Measurements from ENCODE around the gene DENND6B.
"Not testable (repeated sequence)": the region's sequence is repeated elsewhere in the genome, so short reads cannot be mapped to it uniquely, and the experiment has no call there.

The DENND6B gene

GRCh38 chr22:50338042-50338573, 11.3 kb upstream of the DENND6B start:
- DNase-seq: no peak

GRCh38 chr22:50337262-50338041, 10.6 kb upstream of the DENND6B start:
- no peak for DNase-seq

DNA sequence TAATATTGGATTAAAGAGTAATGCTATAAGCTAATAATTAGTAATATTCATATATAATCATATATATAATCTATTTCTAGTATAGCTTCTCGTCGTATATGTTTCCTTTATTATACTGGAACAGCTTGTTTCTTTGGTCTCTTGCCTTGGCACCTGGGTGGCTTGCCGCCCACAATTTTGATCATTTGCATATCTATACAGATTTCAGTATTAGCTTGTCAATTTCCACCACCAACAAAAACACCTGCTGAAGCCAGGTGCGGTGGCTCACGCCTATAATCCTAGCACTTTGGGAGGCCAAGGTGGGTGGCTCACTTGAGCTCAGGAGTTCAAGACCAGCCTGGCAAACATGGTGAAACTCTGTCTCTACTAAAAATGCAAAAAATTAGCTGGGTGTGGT, 7.6 kb upstream of the DENND6B start:
- DNase-seq: not testable (repeated sequence)

GRCh38 chr22:50329236-50329635, 2.4 kb upstream of the DENND6B start:
- no peak for DNase-seq

GRCh38 chr22:50327711-50328019, 853 bp upstream of the DENND6B start:
- DNase-seq: no peak

GRCh38 chr22:50326225-50326955, 422 bp downstream of the DENND6B start:
- DNase-seq: no peak

DNA sequence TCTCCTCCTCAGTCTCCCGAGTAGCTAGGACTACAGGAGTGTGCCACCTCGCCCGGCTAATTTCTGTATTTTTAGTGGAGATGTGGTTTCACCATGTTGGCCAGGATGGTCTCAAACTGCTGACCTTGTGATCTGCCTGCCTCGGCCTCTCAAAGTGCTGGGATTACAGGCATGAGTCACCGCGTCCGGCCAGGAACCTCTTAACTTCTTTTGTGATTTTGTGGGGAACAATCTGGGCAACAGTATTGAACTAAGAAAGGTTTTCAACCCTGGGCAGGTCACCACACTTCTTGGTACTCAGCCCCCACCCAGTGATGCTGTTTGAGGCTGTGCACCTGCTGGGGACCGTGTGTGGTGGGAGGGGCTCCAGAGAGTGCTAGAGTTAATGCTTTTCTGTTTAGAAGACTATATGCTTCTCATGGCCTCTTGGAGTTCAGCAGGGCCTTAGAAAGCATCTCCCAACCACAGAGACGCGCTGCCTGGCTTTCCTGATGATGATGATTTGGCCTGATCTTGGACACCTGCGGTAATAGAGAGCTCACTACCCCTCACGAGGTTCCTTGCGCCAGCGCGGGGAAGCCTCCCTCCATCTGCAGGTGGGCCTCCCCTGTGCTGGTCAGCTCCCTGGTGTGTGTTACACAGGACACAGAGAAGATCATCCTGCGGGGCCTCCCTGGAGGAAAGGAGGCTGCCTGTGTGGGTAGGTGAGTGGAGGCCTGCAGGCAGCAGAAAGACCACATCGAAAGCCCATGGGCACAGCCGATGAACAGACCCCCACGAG, 1.2 kb downstream of the DENND6B start:
- DNase-seq: peak; percentile 10

GRCh38 chr22:50323900-50324299, 2.9 kb downstream of the DENND6B start:
- DNase-seq: no peak

DNA sequence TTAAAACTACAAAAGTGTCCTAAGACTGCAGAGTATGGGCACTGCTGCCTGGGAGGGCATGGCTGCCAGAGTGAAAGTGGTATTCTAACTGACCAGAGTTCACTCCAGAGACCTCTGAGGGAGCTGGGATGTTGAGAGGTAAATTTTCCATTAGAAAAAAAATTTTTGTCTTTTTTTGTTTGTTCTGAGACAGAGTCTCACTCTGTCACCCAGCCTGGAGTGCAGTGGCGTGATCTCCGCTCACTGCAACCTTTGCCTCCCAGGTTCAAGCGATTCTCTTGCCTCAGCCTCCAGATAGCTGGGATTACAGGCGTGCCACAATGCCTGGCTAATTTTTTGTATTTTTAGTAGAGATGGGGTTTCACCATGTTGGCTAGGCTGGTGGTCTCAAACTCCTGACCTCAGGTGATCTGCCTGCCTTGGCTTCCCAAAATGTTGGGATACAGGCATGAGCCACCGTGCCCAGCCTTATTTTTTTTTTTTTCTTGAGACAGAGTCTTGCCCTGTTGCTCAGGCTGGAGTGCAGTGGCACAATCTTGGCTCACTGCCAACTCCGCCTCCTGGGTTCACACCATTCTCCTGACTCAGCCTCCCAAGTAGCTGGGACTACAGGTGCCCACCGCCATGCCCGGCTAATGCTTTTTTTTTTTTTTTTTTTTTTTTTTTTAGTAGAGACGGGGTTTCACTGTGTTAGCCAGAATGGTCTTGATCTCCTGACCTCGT, 4.3 kb downstream of the DENND6B start:
- not testable (repeated sequence) for DNase-seq

GRCh38 chr22:50320671-50321325, 6.0 kb downstream of the DENND6B start:
- peak; percentile 14 for DNase-seq

DNA sequence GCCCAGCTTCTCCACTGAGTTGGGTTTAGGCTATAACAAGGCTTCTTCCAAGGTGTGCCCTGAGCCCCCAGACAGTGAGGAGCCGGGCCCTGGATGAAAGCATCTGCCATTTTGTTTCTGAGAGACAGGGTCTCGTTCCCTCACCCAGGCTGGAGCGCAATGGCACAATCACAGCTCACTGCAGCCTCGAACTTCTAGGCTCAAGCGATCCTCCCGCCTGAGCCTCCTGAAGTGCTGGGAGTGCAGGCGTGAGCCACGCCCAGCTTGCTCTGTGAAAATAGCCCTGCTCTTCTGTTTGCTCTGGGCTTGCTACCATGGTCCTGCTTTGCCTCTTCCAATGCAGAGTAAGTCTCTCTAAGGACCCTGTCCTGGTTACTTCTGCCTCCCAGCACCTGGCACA, 6.7 kb downstream of the DENND6B start:
- no peak for DNase-seq

- peak; percentile 15 for DNase-seq
These were observed 7.3 kb downstream of the DENND6B start for GRCh38 chr22:50319503-50319951.

DNA sequence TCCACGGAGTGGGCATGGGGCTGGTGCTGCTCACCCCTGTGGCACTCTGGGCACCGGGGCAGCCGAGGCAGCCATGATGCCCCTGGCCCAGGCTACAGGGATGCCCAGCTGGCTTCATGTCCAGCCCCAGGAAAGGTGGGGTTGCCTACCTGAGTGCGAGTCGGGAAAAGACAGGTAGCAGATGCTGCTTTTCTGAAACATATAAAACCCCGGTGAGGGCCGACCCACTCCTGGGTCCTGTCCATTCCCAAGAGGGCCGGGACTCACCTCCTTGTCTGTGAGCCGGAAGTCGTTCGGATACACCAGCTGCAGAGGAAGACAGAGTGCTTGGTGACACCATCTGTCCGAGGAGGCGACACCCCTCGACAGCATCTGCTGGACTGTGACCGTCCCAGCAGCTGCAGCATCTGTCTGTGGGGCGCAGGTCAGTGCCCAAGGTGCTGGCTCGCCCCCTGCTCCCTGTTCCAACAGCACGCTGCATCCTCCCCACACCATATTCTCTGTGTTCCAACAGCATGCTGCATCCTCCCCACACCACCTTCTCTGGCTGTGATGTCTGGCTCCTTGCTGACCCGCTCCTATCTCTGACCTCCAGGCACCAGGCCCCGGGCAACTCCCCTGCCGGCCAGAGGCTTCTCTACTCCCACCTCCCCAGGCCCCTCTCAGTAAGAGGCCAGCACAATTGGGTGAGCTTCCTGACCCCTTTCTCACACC, 8.0 kb downstream of the DENND6B start:
- peak; percentile 11 for DNase-seq

DNA sequence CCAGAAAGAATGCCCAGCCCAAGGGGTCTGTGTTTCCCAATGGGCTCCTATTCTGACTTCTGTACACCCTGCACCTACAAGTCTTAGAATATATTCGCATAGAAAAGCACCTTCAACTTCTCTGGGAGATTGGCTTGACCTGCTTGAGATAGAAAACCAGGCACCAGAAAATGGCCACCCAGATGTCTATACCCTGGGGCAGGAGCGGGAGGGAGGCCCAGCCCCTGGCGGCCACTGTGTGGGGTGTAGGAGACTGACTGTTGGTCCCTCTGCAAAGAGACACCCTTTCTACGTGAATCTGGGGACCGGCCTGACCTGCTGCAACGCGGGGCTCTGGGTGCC, 8.5 kb downstream of the DENND6B start:
- DNase-seq: no peak

GRCh38 chr22:50317674-50318073, 9.1 kb downstream of the DENND6B start:
- DNase-seq: peak; percentile 14

DNA sequence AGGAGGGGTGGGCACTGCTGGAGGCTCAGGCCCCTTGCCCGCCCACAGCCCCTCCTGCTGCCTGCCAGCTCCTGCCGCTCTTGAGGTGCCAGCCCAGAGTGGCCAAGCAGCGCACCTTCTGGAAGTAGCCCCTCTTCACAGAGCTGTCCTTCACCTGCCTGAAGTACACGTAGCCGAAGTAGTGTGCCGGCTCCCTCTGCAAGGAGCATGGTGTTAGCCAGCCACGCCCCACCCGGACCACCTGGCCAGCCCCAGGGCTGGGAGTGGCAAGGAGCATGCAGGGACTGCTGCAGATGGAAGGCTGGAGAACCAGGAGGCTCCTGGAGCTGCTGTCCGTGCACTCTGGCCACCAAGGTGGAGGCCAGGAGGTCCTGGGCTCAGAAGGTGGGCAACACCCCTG, 9.6 kb downstream of the DENND6B start:
- peak; percentile 12 for DNase-seq

DNA sequence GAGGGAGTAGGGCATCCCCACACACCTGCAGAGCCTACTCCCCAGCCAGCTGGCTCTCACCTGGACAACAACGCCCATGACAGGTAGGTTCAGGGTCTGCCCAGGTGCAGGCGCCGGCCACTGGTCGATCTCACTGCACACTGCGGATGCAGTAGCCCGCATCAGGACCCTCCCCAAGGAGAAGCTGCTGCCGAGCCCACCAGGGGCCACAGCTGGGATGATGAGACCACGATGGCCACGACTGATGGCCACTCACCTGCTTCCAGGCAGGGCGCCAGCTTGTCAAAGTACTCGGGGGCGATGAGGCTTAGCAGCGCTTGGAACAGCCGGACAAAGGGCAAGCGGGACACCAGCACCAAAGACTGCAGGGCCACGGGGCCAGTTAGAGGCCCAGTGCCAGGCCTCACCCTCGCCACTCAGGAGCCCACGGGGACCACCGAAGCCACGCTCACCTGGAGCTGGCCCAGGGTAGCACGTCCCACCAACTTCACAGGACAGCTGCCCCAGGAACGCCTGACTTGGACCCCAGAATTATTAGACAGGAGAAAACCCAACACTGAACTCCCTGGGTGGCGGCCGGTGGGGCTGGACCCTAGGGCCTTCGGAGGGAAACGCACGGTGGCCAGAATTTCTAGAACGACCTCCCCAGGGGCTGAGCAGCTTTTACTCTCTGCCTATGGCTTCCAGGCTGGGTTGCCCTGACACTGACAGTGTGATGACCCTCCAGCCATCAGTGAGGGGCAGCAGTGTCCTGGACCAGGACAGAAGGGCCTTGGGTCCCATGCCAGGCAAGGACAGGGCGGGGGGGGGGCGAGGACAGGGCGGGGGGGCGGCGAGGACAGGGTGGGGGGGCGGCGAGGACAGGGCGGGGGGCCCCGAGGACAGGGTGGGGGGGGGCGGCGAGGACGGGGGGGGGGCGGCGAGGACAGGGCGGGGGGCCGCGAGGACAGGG, 10.4 kb downstream of the DENND6B start:
- DNase-seq: no peak

DNA sequence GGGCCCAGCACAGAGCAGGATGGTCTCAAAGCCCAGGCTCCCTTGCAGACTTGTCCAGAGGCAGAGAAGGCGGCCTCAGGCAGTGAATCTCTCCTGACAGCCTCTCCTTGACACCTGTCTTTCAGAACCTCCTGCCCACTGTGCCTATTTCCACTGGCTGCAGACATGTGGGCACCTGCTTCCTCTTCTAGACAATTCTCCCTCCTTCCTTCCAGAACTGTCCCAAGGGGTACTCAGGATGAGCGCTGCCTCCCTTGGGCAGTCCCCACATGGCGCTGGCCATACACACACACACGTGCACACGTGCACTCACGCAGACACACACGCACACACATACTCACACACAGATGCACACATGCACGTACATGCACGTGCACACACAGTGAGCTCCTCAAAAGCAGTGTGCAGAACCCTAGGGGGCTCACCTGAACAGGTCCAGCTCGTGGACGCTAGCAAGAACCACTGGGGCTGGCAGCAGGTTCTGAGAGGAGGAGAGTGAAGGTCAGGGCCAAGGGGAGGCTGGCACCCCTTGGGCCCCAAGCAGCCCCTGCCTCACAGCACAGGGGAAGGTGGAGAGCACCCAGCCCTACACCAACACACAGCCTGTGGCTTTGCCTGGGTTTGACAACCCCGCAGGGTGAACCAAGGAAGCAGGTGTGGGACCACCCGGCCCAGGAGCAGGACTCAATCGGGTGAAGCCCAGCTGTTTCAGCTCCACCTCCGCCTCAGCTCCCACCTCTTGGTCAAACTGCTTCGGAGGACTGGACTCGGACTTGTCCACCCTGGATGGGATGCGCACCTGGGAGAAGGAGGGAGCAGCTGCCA, 11.3 kb downstream of the DENND6B start:
- no peak for DNase-seq

Data from right hindlimb (tissue), 1 donor.